ENCODE data around the gene BOLA3.

DNA sequence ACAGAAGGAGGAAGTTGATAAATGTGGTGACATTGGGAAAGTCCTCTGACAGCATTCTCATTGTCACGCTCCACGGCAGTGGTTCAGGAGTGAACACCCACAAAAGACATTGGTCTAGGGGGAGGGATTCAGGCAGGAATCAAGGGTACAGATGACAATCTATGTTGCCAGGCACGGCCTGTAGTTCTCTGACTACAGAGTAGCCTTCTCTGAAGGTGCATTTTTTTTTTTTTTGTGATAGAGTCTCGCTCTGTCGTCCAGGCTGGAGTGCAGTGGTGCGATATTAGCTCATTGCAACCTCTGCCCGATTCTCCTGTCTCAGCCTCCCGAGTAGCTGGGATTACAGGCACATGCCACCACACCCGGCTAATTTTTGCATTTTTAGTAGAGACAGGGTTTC, 38.3 kb upstream of the BOLA3 start:
- TF ChIP-seq, protein P1, sequence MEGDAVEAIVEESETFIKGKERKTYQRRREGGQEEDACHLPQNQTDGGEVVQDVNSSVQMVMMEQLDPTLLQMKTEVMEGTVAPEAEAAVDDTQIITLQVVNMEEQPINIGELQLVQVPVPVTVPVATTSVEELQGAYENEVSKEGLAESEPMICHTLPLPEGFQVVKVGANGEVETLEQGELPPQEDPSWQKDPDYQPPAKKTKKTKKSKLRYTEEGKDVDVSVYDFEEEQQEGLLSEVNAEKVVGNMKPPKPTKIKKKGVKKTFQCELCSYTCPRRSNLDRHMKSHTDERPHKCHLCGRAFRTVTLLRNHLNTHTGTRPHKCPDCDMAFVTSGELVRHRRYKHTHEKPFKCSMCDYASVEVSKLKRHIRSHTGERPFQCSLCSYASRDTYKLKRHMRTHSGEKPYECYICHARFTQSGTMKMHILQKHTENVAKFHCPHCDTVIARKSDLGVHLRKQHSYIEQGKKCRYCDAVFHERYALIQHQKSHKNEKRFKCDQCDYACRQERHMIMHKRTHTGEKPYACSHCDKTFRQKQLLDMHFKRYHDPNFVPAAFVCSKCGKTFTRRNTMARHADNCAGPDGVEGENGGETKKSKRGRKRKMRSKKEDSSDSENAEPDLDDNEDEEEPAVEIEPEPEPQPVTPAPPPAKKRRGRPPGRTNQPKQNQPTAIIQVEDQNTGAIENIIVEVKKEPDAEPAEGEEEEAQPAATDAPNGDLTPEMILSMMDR (IDR thresholded peaks at IDR 0.05; ENCODE audit: low read depth, low read length, missing input control), result no peak
- no peak for TF ChIP-seq YY1 (IDR thresholded peaks at IDR 0.05)
- TF ChIP-seq, protein P2, sequence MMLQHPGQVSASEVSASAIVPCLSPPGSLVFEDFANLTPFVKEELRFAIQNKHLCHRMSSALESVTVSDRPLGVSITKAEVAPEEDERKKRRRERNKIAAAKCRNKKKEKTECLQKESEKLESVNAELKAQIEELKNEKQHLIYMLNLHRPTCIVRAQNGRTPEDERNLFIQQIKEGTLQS (IDR thresholded peaks at IDR 0.05), result no peak
- TF ChIP-seq, protein P3, sequence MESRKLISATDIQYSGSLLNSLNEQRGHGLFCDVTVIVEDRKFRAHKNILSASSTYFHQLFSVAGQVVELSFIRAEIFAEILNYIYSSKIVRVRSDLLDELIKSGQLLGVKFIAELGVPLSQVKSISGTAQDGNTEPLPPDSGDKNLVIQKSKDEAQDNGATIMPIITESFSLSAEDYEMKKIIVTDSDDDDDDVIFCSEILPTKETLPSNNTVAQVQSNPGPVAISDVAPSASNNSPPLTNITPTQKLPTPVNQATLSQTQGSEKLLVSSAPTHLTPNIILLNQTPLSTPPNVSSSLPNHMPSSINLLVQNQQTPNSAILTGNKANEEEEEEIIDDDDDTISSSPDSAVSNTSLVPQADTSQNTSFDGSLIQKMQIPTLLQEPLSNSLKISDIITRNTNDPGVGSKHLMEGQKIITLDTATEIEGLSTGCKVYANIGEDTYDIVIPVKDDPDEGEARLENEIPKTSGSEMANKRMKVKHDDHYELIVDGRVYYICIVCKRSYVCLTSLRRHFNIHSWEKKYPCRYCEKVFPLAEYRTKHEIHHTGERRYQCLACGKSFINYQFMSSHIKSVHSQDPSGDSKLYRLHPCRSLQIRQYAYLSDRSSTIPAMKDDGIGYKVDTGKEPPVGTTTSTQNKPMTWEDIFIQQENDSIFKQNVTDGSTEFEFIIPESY (IDR thresholded peaks at IDR 0.05), result no peak
- TF ChIP-seq FOXA1 (IDR thresholded peaks at IDR 0.05), result no peak
- TF ChIP-seq TAF1 (conservative IDR thresholded peaks at IDR 0.05), result no peak
- TF ChIP-seq JUND (IDR thresholded peaks at IDR 0.05), result no peak
- TF ChIP-seq, protein P4, sequence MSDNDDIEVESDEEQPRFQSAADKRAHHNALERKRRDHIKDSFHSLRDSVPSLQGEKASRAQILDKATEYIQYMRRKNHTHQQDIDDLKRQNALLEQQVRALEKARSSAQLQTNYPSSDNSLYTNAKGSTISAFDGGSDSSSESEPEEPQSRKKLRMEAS (IDR thresholded peaks at IDR 0.05), result no peak
- TF ChIP-seq EGR1 (IDR thresholded peaks at IDR 0.05; ENCODE audit: low read depth in 2 of 2), result no peak
- no peak for TF ChIP-seq HNF4G (IDR thresholded peaks at IDR 0.05)

Data from liver (tissue), 3 donors.